Stomach (tissue), 4 donors: Measurements from ENCODE around the gene ADCK2.

Experiments used
- POLR2A ChIP-seq, 4 donors: fragments of 450-650 bp; IDR thresholded peaks; one replicate each; pipeline ENCODE4 v1.6.1; 2016; ENCODE audit warnings: antibody characterized with exemption in 4 of 4, control low read depth in 2 of 4, mild to moderate bottlenecking in 1 of 4, moderate library complexity in 1 of 4
- POLR2AphosphoS5 ChIP-seq, 3 donors: sonication (generic); formaldehyde crosslinking; IDR thresholded peaks; one replicate each; pipeline ENCODE4 v1.6.1; 2016; ENCODE audit warnings: antibody characterized with exemption in 3 of 3

- no peak for TF ChIP-seq POLR2A (IDR thresholded peaks at IDR 0.05)
- no peak for TF ChIP-seq POLR2AphosphoS5 (IDR thresholded peaks at IDR 0.05)
These were observed 22.4 kb upstream of the ADCK2 start for GRCh38 chr7:140650367-140650766.
